Thymus (tissue), 11 donors: ENCODE results near the gene YES1. TPM values are rescaled to one million over a fixed set of nuclear protein-coding genes. Genes with fewer than 3 reads are reported as not detected.
"Not testable (repeated sequence)": the region's sequence is repeated elsewhere in the genome, so short reads cannot be mapped to it uniquely, and the experiment has no call there.

Source experiments
- DNase-seq, 9 donors: peaks; one replicate each; pipeline ENCODE4 v3.0.0-alpha.2; 2013; ENCODE audit warnings: low spot score in 9 of 9, low read depth in 6 of 9, missing footprints in 1 of 9
- H3K27ac ChIP-seq, 2 donors: one replicate each; pipeline ENCODE4 v1.5.1; 2013; ENCODE audit warnings: control low read depth in 1 of 2, low read depth in 1 of 2, low read length in 1 of 2, mild to moderate bottlenecking in 1 of 2, moderate library complexity in 1 of 2
- H3K27me3 ChIP-seq, 2 donors: one replicate each; pipeline ENCODE4 v1.5.1; 2013; ENCODE audit warnings: low read length in 1 of 2; ENCODE audit not compliant: control insufficient read depth in 2 of 2, insufficient read depth in 1 of 2
- H3K36me3 ChIP-seq, 2 donors: one replicate each; pipeline ENCODE4 v1.5.1; 2013; ENCODE audit warnings: low read length in 1 of 2, mild to moderate bottlenecking in 1 of 2, moderate library complexity in 1 of 2; ENCODE audit not compliant: control insufficient read depth in 2 of 2, insufficient read depth in 2 of 2
- H3K4me1 ChIP-seq, 2 donors: one replicate each; pipeline ENCODE4 v1.5.1; 2013; ENCODE audit warnings: low read length in 2 of 2; ENCODE audit not compliant: control insufficient read depth in 2 of 2, insufficient read depth in 2 of 2
- H3K4me3 ChIP-seq, 2 donors: one replicate each; pipeline ENCODE4 v1.5.1; 2013; ENCODE audit warnings: low read length in 2 of 2, control low read depth in 1 of 2, mild to moderate bottlenecking in 1 of 2
- H3K9me3 ChIP-seq, 2 donors: one replicate each; pipeline ENCODE4 v1.5.1; 2013; ENCODE audit warnings: low read length in 1 of 2, mild to moderate bottlenecking in 1 of 2; ENCODE audit not compliant: control insufficient read depth in 2 of 2, insufficient read depth in 1 of 2
- WGBS: extraction: QIAGEN DNeasy Blood & Tissue Kit; methylation state at CpG from one replicate; pipeline ENCODE4 v1.1.7; 2013; 5-methylcytosine and 5-hydroxymethylcytosine counted together
- polyA plus RNA-seq: library from polyadenylated mRNA; stranded (reverse); fragments of 200-250 nt; gene quantifications from one replicate; pipeline ENCODE4 v1.2.3, GENCODE V29; 2013
- total RNA-seq: library from RNA; stranded (reverse); fragments of 120-200 nt; gene quantifications from one replicate; pipeline ENCODE4 v1.2.4, GENCODE V29; 2013
- donor health status: healthy.

YES1 gene
- total and polyA plus RNA-seq, 2 donors = 18.8 to 19.0 TPM

DNA sequence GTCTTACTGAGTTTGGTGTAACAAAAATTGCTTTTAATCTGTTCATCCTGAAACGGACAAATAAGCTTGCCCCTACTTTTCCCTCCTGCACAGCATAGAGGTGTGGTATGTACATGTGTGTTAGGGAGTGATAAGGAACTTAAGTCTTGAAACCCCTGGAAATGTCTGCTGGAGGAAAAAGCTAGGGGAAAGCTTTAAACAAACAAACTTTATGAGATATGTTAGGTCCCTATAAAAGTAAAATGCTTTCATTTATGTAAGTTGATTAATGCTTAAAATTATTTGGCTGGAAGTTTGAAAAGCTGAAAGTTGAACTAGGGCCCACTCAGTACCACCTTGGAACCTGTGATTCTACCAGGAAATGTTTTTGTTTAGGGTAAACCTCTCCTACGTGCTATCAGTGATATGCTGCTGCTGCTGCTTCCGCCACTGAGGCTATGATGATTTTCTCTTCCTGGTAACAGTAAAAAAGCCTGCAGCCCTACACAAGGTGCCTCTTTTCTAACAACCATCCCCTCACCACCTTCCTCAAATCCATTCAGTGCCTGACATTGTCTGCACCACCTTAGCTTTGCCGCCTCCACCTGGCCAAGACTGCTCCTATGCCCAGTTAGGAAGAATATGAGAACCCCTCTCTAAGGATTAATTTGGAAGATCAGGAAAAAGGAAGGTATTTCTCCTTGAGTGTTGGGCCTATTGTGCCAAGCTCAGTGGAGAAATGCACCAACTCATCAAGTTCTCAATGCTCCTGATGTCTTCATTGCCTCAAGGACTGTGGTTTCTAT is 2.5 kb upstream of the YES1 start:
- no peak overlapping the region for H3K4me3 ChIP-seq
- no peaks in the 10 kb centered on the region for H3K36me3 ChIP-seq
- DNase-seq = peak in 1 of 9 donors; percentile 41
- peaks cover 2 to 9% of the 10 kb centered on the region in 2 donors for H3K4me1 ChIP-seq
- no peaks in the 10 kb centered on the region for H3K9me3 ChIP-seq
- H3K27ac ChIP-seq = peak overlapping the region; percentile 36 to 40
- H3K27me3 ChIP-seq = peaks cover 0 to 4% of the 10 kb centered on the region in 2 donors
- whole genome bisulfite sequencing = 78% methylated on average over 4 of the region's 4 CpGs

DNA sequence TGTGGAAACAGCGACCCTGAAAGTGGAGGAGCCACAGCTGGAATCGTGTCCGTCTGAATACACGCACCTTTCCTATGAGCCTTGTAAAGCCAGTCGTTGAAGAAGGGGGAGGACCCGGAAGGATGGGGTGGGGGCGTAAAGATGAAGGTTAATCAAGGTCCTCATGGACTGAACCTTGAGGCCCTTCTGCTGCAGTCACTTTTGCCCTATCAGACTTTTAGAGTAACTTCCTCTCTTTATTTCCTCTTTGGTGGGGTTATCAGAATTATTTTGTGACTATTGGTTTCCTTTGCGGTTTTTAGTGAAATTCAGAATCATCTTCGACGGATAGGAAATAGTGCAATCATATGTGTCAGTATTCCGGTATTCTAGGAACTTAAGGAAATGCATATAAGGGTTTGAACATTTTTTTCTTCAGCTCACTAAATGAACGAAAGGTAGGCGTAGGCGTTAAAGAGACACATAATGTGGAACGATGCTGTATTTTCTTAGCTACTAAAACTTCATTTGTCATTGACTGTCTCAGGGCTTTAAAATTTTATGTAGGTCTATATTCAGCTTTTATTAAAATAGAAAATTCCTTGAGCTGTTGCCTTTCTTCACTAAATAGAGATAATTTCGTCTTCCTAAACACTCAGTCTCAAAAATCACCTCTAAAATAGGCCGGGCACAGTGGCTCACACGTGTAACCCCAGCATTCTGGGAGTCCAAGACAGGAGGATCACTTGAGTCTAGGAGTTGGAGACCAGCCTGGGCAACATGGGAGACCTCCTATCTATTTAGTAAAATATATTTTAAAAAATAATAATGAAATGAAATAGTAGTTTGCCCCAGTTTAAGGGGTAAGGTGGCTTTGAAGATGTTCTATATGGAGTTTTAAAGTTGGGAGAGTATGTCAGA is 1.4 kb upstream of the YES1 start:
- H3K4me3 ChIP-seq = peak overlapping the region; percentile 77 to 86
- WGBS = 9% methylated on average over 18 of the region's 18 CpGs
- no peaks in the 10 kb centered on the region for H3K9me3 ChIP-seq
- peak in 1 of 9 donors; percentile 36 for DNase-seq
- no peaks in the 10 kb centered on the region for H3K36me3 ChIP-seq
- peaks cover 2 to 9% of the 10 kb centered on the region in 2 donors for H3K4me1 ChIP-seq
- H3K27ac ChIP-seq = peak overlapping the region; percentile 95 to 98
- peaks cover 0 to 4% of the 10 kb centered on the region in 2 donors for H3K27me3 ChIP-seq

DNA sequence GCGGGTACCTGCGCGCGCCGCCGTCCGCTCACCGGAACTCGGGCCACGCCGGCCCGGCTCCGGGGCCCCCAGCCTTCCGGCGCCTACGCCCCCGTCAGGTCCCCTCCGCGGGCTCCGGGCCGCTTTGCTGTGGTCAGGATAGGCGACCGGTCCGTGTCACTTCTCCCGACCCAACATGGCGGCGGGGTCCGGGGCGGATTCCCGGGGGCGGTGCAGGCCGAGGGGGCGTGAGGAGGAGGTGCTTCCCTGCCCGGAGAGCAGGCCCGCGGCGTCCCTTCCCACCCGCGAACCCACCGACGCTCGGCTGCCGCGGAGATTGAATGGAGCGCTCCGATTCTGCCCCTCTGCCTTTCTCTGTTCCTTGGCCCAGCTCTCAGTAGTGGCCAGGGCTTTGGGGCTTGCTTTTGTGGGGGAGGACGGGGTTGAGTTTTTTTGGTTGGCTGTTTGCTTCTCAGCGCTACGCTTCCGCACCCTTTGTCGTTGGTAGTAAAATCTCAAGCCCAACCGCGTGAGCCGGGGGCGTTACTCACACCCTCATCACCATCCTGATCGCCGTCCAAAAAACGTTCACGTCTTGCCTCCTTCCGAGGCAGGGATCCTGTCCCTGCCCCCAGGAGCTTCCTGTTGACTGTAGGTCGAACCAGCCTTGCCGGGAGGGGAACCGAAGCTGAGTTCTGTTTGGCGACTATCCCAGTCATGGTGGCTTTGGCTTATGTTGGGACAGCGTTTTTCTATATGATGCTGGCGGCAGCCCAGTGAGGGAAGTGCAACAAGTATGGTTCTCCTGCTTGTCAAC is 532 bp upstream of the YES1 start:
- Histone ChIP-seq H3K4me3 (peak overlapping the region; percentile 77 to 86), H3K27me3 (peaks cover 0 to 4% of the 10 kb centered on the region in 2 donors), H3K4me1 (peaks cover 2 to 15% of the 10 kb centered on the region in 2 donors), H3K27ac (peak overlapping the region; percentile 95 to 98), H3K36me3 (no peaks in the 10 kb centered on the region), H3K9me3 (no peaks in the 10 kb centered on the region)
- DNase-seq = peak in 8 of 9 donors; percentile 50 to 88 (median 72)
- WGBS = under 1% methylated on average over 66 of the region's 66 CpGs

DNA sequence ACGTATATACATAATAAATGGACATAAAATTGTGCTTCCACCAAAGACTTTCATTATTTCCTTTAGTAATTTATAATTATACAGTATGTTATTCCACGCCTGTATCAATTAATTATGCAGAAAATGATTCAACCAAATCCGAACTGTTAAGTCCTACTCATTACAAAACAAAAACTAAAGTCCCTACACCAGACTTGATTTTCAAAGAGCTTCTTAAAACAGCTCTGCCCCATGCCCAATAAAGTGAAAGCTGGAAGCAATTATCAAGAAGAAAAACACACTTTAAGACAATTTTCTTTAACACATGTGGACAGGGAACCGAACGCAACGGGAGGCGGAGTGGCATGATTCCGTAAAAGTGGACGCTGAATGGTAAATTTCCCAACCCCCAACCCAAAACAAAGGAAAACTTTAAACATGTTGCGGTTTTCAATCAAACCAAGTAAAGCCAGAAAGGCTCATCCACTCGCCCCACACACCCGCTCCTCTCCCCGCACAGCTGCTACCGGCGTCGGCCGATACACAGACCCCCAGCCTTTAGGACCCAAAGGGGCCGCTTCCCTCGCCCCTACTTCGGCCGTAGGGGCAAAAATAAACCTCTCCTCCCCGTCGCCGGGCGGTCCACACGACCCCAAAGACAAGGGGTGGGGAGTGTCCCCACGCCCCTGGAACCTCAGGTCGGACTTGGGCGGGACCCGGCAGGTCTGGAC is 705 bp downstream of the YES1 start:
- H3K27ac ChIP-seq = peak overlapping the region; percentile 70 to 98
- no peaks in the 10 kb centered on the region for H3K36me3 ChIP-seq
- H3K27me3 ChIP-seq = peaks cover 0 to 4% of the 10 kb centered on the region in 2 donors
- peaks cover 2 to 15% of the 10 kb centered on the region in 2 donors for H3K4me1 ChIP-seq
- H3K9me3 ChIP-seq = no peaks in the 10 kb centered on the region
- DNase-seq = peak in 2 of 9 donors; percentile 29 to 40
- peak overlapping the region; percentile 77 to 86 for H3K4me3 ChIP-seq
- WGBS = under 1% methylated on average over 30 of the region's 30 CpGs

DNA sequence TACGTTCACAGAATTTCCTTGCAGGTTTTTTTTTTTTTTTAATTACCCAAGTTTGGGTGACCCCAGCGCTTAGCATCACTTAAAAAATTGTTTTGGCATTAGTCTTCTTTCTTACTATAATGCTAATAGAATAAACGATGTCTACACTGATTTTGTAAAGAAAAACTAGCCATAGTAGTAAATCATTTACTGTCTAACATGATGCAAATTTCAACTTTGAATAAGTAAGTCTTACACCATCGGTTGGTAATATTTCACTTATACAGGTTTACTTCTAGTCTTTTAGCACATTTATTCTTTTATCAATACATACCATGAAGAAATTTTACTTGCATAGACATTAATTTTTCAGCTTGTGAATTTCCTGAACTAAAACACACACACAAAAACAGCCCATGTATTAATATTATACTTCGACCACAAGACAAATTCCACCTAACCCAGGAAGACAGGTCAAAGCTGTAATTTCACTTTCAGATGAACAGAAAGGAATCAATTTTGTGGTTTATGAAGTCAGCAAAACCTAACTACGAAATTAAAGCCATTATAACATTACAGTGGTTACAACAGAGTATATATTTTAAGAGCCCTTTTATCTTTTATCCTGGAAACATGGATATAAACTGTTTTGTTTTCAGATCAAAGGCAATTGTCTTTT is 1.9 kb downstream of the YES1 start:
- Histone ChIP-seq H3K9me3 (no peaks in the 10 kb centered on the region), H3K36me3 (no peaks in the 10 kb centered on the region), H3K4me1 (peaks cover 6 to 15% of the 10 kb centered on the region in 2 donors), H3K27me3 (peaks cover 0 to 4% of the 10 kb centered on the region in 2 donors), H3K27ac (no peak overlapping the region), H3K4me3 (no peak overlapping the region)
- no peak for DNase-seq
- 51% methylated on average over 6 of the region's 6 CpGs for WGBS

DNA sequence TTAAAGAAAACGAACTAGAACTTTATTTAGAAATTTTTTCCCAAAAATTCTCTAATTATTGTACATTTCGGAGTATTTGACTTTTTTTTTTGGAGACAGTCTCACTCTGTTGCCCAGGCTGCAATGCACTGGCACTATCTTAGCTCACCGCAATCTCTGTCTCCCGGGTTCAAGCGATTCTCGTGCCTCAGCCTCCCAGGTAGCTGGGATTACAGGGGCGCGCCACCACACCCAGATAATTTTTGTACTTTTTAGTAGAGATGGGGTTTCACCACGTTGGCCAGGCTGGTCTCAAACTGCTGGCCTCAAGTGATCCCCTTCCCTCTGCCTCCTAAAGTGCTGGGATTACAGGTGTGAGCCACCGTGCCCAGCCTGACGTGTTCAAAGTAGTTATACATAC is 2.8 kb downstream of the YES1 start:
- H3K4me1 ChIP-seq = peaks cover 4 to 11% of the 10 kb centered on the region in 2 donors
- H3K4me3 ChIP-seq, H3K27me3 ChIP-seq, H3K9me3 ChIP-seq, H3K27ac ChIP-seq, DNase-seq, H3K36me3 ChIP-seq: not testable (repeated sequence)
- 98% methylated on average over 11 of the region's 11 CpGs for WGBS

DNA sequence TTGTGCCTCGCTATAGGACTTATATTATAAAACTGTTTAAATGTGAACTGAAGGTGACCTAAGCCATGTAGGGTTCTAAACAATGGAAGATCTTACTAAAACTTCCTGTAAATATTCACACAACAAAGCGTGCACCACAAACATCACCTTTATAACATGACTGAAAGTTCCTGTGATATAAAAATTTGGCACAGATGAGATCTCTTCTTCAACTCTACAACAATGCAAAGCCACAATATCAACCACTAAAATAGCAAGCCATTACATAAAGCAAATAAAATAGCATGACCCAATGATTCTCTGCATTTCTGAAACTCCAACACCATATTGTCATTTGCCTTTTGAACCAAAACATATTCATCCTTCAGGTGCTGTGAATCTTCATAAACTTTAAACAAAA is 3.5 kb downstream of the YES1 start:
- H3K36me3 ChIP-seq = no peaks in the 10 kb centered on the region

DNA sequence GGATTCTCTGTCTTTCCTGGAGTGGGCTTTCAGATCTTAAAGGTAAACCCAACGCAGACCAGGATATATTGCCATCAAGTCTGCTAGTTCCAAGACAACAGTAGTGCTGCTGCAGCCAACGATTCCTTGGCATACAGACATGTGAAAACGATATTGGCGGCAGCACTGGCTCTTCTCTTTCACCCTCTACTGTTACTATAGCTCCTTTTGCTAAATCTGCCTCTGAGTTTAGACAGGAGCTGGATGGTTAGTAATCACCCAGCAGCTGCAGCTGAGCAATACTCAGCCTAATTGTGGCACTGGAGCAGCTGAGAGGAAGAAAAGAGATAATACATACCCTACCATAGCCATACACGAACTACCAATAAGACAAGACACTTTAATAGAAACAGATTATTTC is 4.0 kb downstream of the YES1 start:
- Histone ChIP-seq H3K4me1 (peaks cover 4 to 10% of the 10 kb centered on the region in 2 donors), H3K27me3 (peaks cover 0 to 4% of the 10 kb centered on the region in 2 donors), H3K36me3 (no peaks in the 10 kb centered on the region), H3K27ac (no peak overlapping the region), H3K9me3 (no peaks in the 10 kb centered on the region), H3K4me3 (no peak overlapping the region)
- DNase-seq = no peak
- WGBS = 72% methylated on average over 5 of the region's 5 CpGs

More for the DNA sequence above, 3.5 kb downstream of the YES1 start:
- H3K4me1 ChIP-seq = peaks cover 4 to 11% of the 10 kb centered on the region in 2 donors
- no peak overlapping the region for H3K4me3 ChIP-seq
- 47% methylated on average over 2 of the region's 2 CpGs for WGBS
- H3K27me3 ChIP-seq = peaks cover 0 to 4% of the 10 kb centered on the region in 2 donors
- no peak for DNase-seq
- no peaks in the 10 kb centered on the region for H3K9me3 ChIP-seq
- H3K27ac ChIP-seq = no peak overlapping the region
